Left colon (tissue), 2 donors: ENCODE measurements around the gene AUP1. TPM values are rescaled to one million over a fixed set of nuclear protein-coding genes. Genes with fewer than 3 reads are reported as not detected.
A peak's percentile ranks its signal among the peaks of the same experiment; 100 is the strongest.
"Not testable (repeated sequence)": the region's sequence is repeated elsewhere in the genome, so short reads cannot be mapped to it uniquely, and the experiment has no call there.

Experiments used
- ATAC-seq: fragments of 200-7000 bp; cut with Tn5 transposase; one replicate; pipeline ENCODE4 v1.9.1; 2020; ENCODE audit warnings: mild to moderate bottlenecking, moderate library complexity
- DNase-seq, 2 donors: peaks; one replicate each; pipeline ENCODE4 v3.0.0-alpha.2; 2020
- intact Hi-C, 2 donors: fragments of 100-400 bp; cut with DNase I in 1 of 2; cut with micrococcal nuclease in 1 of 2; formaldehyde crosslinking; loops; one replicate each; pipeline versions ENCODE4 v1.11.2 to v1.14.0; 2022; cut with DNase I, micrococcal nuclease
- total RNA-seq, 2 donors: library from RNA; stranded (reverse); fragmentation: NEBNext Ultra II Directional; extraction: Animal tissue kit (Norgen Biotek cat#: 25700); gene quantifications; one replicate each; pipeline ENCODE4 v1.2.1, GENCODE V29; 2021
- donor health status: DM: no; HTN: no; CAD: no.
- donor health status: DM: yes; HTN: yes; CAD: no.

AUP1 gene
- total RNA-seq, 2 donors from 2014 or later = 124 to 133 TPM

GRCh38 chr2:74483675-74484164, 45.8 kb downstream of the AUP1 start:
- not testable (repeated sequence) for ATAC-seq, DNase-seq
- intact Hi-C loops = loop anchor here (2.0 to 5.0 kb wide), 2 partner anchors 104 to 105 kb away; no protein-coding TSS in a partner anchor

- intact Hi-C loops = loop anchor here in 1 of 2 donors (5.0 kb wide), 1 partner anchor 104 kb away; no protein-coding TSS in a partner anchor
Measured at GRCh38 chr2:74482801-74483674, 46.5 kb downstream of the AUP1 start, which contains the start of the genes CCDC142 and TTC31. CCDC142 (minus strand) TSS chr2:74482998; CDS start chr2:74482837, 161 bp downstream. TTC31 (plus strand) TSS chr2:74483081; CDS start chr2:74483096, 15 bp downstream.

GRCh38 chr2:74481961-74482800, 47.3 kb downstream of the AUP1 start:
- ATAC-seq = peak; percentile 53
- DNase-seq = peak in 1 of 2 donors; percentile 43
- intact Hi-C loops = loop anchor here in 1 of 2 donors (5.0 kb wide), 1 partner anchor 105 kb away; no protein-coding TSS in a partner anchor

More at GRCh38 chr2:74482801-74483674, 46.5 kb downstream of the AUP1 start, which contains the start of the genes CCDC142 and TTC31:
- DNase-seq (peak; percentile 97 to 98), ATAC-seq (peak; percentile 93)

- intact Hi-C loops = loop anchor here in 1 of 2 donors (5.0 kb wide), 1 partner anchor 106 kb away; no protein-coding TSS in a partner anchor
- DNase-seq (no peak), ATAC-seq (no peak)
Measured at GRCh38 chr2:74481431-74481830, 48.1 kb downstream of the AUP1 start.

Other genes starting within 250 kb of the AUP1 start
- gene SLC4A5, start 186.3 kb downstream of the AUP1 start, total RNA-seq = 1 to 10 TPM; 1.4 to 2.2 TPM
- 100 to 1,000 TPM in 1 of 2 donors, 10 to 100 TPM in 1; 94.6 to 114 TPM for gene DCTN1, start 149.4 kb downstream of the AUP1 start, total RNA-seq
- 1 to 10 TPM in 1 of 2 donors, under 1 TPM in 1; 0.49 to 1.7 TPM for gene C2orf81, start 108.1 kb downstream of the AUP1 start, total RNA-seq
- gene WDR54, start 108.0 kb downstream of the AUP1 start, total RNA-seq = 1 to 10 TPM; 2.8 to 5.4 TPM
- 10 to 100 TPM; 47.6 to 51.9 TPM for gene RTKN, start 87.8 kb downstream of the AUP1 start, total RNA-seq
- 10 to 100 TPM; 26.6 to 27.7 TPM for gene INO80B, start 74.6 kb downstream of the AUP1 start, total RNA-seq
- 10 to 100 TPM; 48.4 to 56.6 TPM for gene WBP1, start 71.3 kb downstream of the AUP1 start, total RNA-seq
- gene MOGS, start 64.3 kb downstream of the AUP1 start, total RNA-seq = 10 to 100 TPM; 51.4 to 59.6 TPM
- gene MRPL53, start 57.0 kb downstream of the AUP1 start, total RNA-seq = 10 to 100 TPM; 63.6 to 65.0 TPM
- gene CCDC142, start 46.7 kb downstream of the AUP1 start, total RNA-seq = 10 to 100 TPM; 22.4 to 23.9 TPM
- gene TTC31, start 46.6 kb downstream of the AUP1 start, total RNA-seq = 10 to 100 TPM; 23.6 to 29.7 TPM
- 1 to 10 TPM; 1.2 to 1.7 TPM for gene LBX2, start 30.1 kb downstream of the AUP1 start, total RNA-seq
- 10 to 100 TPM; 18.4 to 20.2 TPM for gene PCGF1, start 22.0 kb downstream of the AUP1 start, total RNA-seq
- under 1 TPM in 1 of 2 donors, not detected in 1; 0.56 TPM for gene TLX2, start 15.3 kb downstream of the AUP1 start, total RNA-seq
- gene DQX1, start 3.5 kb downstream of the AUP1 start, total RNA-seq = 10 to 100 TPM; 34.3 to 44.0 TPM
- gene HTRA2, start 227 bp upstream of the AUP1 start, total RNA-seq = 10 to 100 TPM; 22.3 to 23.0 TPM
- gene LOXL3, start 24.2 kb upstream of the AUP1 start, total RNA-seq = 1 to 10 TPM; 1.5 to 3.4 TPM
- 10 to 100 TPM; 16.1 to 21.4 TPM for gene DOK1, start 25.0 kb upstream of the AUP1 start, total RNA-seq
- gene M1AP, start 118.6 kb upstream of the AUP1 start, total RNA-seq = under 1 TPM in 1 of 2 donors, not detected in 1; 0.56 TPM
- 1 to 10 TPM; 3.5 to 3.8 TPM for gene SEMA4F, start 124.5 kb upstream of the AUP1 start, total RNA-seq